HG02973 (cell line): ENCODE measurements around the gene CRYZL1.

Experiments used
- ATAC-seq: cut with Tn5 transposase; IDR thresholded peaks from one replicate; pipeline ENCODE4 v1.9.1; 2021; ENCODE audit warnings: moderate library complexity; ENCODE audit not compliant: unreplicated experiment

The CRYZL1 gene

DNA sequence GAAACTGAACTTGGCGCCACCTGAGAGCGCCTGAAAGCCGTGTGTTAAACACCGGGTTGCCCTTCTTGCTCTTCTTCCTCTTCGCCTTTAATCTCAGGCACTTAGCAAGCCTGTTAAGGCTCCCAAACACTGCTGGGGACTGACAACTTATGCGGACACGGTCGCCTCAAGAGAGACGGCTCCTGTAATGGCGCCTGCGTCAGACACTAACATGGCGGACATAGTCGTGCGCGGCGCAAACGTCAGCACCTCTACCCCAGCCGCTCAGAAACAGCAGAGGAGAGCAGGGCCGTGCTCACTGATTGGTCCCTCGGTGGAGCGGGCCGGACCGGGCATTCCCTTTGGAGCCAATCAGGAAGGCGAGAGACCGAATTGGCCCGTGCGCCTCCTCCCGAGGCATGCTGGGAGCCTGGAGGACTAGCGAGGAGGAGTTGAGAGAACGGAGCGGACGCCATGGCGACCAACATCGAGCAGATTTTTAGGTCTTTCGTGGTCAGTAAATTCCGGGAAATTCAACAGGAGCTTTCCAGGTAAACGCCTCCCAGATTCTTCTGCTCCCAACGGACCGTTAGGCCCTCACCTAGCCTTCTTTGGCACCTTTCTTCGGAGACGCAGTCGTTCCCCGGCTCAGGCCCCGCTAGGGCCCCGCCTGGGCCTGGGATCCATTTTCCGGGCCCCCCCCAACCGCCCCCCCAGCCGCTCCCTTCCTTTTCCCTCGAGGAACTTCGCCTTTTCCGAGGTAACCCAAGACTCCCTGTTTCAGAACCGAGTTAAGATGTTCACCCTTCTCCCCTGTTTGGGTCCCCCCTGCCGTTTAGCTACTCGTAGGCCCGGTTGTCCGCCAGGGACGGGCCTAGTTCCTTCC, 98.7 kb downstream of the CRYZL1 start, which contains the start of gene SON:
SON (plus strand) TSS at position 399 of the 865 bp plus-strand sequence; CDS start at position 454, 55 bp downstream.
- ATAC-seq: peak; percentile 91

DNA sequence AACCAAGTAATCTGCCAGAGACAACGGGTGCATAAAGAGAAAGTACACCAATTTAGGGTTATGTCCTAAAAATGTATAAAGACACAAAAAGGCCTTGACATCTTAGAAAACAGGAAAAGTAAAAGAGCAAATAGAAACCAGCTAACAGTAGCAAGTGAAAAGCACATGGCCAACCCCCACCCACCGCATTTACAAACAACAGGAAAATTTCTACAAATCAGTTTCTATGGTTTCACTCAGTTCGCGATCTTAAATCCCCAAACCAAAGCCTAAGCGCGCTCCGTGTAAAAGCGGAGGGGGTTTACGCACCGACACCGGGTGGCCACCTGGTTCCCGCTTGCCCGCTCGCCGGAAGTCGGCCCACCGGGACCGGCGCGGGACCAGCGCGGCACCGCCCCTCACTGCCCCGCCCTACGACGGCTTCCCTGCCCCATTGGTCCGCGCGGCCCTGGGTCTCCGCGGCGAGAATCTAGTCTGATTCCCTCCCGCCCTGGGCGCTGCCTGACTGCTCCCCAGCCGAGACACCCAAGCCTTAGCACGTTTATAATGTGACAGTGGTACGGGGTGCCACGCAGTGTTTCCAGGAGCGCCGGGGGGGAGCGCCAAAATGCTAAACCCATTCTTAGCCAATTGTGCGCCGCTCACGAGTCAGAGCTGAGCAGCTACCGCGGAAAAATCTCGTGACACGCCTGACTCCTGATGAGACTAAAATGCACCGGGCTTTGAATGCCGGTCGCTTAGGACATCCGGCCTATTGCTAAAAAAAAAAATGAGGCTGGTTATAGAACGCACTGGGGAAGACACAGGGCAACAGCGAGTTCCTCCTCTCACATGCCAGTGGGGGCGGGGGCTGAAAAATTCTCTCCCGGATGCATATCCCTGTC, 99.5 kb downstream of the CRYZL1 start, which contains the start of gene GART:
GART (minus strand) TSS at position 362 of the 884 bp plus-strand sequence. CDS start 2,802 bp downstream, outside the sequence.
- ATAC-seq: peak; percentile 46

DNA sequence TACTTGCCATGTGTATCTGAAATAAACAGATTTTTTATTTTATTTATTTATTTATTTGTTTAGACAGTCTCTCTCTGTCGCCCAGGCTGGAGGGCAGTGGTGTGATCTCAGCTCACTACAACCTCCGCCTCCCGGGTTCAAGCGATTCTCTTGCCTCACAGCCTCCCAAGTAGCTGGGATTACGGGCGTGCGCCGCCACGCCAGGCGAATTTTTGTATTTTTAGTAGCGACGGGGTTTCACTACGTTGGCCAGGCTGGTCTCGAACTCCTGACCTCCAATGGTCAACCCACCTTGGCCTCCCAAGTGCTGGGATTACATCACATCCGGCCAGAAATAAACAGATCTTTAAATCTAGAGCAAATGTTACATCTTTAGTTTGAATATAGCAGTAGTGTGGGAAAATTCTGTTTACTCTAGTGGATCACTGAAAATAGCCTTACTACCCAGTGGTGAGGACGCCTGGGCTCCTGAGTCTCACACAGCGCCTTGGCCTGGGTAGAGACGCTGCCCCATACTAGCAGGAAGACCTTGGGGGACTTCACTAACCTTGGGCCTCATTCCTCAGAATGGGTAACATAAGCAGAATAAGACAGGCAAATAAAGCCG, 100.3 kb downstream of the CRYZL1 start:
- ATAC-seq: no peak

DNA sequence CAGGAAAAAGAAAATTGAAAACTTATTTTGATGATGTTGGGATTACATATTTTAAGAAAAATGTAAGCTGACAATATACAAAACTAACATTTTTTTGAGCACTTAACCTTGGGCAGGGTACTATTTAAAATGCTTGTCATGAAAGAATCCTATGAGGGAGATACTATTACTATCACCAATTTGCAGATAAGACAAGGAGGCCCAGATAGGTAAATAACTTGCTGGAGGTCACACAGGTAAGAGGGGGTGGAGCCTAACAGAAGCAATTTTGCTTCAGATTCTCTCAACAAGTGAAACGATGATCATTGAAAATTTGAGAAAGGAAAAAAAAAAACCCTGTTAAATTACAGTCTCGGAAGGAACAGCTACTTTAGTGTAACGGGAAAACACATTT, 100.8 kb downstream of the CRYZL1 start:
- ATAC-seq: no peak

DNA sequence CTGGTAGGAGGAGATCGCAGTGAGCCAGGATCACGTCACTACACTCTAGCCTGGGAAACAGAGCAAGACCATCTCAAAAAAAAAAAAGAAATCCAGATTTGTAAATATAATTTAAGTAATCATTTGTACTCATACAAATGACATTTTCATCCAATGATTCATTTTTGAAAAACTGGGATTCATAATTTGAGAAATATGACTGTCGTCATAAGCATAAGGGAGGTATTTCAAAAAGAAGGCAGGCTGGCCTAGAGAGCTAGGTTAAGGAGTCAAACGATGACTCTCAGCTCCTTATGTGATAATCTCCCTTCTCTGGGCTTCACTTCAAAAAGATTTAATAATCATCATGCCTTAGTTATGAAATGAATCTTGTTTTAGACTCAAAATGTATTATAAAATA, 101.9 kb downstream of the CRYZL1 start:
- ATAC-seq: no peak
